ENCODE results near the gene NEDD4L.
"Not testable (repeated sequence)": the region's sequence is repeated elsewhere in the genome, so short reads cannot be mapped to it uniquely, and the experiment has no call there.

Gene NEDD4L

DNA sequence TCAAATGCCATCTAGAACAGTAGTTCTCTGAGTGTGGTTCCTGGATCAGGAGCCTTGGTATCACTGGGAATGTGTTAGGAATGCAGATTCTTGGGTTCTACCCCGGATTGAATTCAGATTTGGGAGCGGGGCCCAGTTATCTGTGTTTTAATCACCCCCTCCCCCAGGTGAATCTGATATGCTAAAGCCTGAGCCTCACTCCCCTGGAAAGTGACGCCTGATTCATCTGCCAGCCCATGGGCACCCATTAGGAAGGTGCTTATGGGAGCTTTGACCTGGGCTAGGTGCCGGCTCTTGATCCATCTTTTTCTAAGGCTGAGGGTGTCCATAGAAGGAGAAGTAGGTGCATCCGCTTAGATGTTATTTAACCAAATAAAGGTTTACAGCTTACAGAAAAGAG is 199.4 kb downstream of the NEDD4L start:
- no peak for DNase-seq

DNA sequence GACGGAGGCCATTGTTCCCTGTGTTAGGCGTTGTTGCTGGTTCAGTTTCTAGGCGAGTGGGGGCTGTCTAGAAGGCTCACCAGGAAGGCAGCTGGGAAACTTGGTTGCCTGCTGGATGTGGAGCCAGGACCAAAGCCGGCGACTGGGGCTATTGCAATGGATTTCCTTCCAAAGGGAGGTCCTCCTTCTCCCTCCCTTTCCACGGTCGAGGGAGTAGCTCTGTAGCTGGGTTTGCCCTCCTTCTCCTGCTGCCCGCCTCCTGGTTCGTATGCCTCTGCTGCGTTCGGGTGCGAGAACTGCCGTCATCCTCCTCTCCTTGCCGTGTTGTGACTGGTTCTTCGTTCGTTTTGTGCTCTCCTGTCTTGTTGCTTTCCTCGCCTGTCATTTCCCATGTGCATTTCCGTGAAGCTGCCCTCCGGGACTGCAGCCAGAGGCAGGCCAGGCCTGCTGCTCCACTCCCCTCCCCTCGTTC is 203.4 kb downstream of the NEDD4L start:
- DNase-seq: no peak

DNA sequence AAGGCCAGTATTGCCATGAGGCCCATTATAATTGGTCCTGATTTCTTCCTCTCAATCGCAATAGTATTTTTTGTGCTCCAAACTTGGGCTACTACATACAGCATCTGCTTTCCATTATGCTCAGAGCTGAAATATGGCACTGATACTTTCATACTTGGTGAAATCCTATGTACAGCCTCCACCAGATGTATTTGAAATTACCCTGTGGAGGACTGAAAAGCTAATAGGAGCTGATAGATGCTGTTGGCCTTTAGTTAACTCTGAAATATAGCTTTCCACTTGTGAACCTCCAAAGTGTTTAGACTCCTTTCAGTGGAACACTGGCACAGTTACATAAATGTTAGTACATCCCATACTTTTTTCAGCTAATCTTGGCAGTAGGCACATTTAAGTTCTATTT is 205.7 kb downstream of the NEDD4L start:
- DNase-seq: no peak

DNA sequence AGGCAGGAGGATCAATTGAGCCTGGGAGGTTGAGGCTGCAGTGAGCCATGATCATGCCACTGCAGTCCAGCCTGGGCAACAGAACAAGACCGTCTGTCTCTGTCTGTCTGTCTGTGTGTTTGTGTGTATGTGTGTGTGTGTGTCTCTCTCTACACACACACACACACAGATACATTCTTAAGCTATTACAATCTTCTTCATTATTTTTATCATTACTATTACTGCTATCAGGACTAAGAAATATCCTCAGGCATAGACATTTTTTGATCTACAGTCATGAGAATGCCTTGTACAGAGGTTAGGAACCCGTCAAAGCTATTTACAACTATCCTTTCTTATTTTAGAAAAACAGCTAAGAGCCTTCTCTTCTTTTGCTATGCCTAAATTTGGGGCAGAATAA is 207.4 kb downstream of the NEDD4L start:
- DNase-seq: no peak

DNA sequence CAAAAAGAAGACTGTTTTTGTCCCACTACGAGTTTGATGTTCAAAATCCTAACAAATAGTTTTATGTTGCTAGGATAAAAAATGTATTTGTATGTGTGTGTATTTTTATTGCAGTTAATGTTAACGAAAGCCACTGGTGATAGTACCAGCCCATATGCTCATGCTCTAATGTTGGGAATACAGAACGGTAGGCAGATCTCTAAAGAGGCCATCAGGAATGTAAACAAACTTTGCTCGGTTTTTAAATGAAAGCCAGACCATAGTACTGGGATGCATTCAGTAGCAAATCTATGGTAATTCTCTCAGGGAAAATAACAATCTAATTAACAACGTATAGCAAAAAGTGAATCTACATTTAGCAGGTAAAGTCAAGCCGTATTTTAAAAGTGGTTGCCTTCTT is 208.1 kb downstream of the NEDD4L start:
- no peak for DNase-seq

DNA sequence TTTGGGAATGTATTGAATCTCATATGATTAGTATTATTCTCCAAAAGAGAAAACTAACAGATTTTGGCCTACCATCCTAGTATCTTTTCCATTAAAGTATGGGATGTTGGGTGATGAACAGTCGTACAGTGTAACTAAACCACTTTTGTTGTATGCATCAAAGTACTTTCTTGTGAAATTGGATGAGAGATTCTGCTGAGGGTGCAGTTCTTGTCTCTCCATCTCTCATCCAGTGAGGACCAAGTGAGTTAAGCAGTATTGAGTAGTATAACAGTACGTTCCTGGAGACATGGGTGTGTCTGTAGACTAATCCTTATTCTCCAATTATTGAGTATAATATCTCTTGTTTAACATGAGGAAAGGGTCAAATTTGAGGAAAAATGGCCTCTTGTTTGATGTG is 209.3 kb downstream of the NEDD4L start:
- DNase-seq: no peak

DNA sequence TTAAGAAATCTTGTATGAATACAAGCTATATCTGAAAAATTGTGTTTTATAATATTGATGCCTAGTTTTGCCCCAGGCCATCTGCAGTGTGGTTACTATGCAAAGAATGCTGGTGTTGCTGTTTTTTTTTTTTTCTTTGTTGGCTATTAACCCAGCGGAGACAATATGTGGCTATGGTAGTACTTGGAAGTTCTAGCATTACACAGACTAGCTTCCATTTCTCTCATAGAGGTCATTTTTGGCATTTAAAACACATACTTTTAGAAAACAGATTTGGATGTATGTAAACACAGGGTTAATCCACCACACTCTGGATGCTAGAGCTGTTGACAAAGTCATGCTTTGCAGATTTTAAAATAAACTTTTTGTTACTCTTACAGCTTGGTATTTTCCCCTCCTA is 209.8 kb downstream of the NEDD4L start:
- no peak for DNase-seq

DNA sequence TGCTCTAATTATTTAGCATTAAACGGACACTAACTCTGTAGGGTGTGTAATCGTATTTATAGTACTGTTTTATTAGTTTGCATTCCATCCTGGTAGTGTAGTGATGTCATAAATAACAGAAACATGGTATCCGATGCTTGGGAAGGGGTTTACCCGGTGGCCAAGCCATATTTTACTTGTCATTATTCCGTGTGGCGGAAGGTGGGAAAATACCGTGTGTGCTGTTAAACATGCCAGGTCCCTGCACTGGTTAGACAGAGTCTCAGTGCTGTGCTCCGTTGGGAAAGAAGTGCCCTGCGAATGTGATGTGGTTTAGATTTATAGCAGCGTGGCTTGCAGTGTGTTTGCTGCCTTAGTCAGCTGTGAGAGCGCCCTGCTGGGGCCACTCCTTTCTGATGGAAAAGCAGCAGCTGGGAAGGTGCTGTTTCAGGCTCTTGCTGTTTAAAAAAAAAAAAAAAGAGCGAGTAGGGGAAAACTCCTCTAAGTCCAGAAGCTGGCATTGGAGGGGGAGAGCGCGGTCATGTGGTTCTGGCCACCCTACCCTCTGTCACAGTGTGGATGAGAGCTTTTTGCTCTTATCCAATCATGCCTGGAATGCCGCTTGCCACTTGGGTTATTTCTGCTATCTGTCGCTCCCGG is 211.0 kb downstream of the NEDD4L start:
- DNase-seq: no peak

DNA sequence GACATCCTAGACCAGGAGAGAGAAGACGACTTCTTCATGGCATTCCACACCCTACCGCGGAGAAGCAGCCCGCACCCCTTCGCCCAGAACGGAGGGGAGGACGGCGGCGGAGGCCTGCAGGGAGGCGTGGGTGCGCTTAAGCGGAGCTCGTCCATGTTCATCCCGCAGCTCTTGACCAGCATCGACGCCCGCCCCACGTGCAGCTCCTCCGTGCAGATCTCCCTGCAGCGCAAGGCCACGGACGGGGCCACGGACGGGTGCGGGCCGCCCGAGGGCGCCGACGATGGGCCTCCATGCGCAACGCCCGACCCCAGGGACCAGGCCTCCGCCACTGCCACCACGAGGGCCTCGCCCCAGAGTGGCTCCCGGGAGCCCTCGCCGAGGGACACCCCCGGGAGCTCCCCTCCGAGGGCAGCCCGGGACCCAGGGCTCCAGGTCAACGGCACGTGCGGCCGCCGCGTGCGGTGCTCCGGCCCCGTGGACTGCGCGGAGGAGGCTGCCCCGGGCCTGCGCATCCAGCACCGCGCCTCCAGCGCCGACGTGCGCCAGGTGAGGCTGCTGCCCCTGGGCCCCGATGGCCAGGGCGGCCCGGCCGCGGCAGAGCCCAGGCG is 211.8 kb downstream of the NEDD4L start:
- DNase-seq: no peak

DNA sequence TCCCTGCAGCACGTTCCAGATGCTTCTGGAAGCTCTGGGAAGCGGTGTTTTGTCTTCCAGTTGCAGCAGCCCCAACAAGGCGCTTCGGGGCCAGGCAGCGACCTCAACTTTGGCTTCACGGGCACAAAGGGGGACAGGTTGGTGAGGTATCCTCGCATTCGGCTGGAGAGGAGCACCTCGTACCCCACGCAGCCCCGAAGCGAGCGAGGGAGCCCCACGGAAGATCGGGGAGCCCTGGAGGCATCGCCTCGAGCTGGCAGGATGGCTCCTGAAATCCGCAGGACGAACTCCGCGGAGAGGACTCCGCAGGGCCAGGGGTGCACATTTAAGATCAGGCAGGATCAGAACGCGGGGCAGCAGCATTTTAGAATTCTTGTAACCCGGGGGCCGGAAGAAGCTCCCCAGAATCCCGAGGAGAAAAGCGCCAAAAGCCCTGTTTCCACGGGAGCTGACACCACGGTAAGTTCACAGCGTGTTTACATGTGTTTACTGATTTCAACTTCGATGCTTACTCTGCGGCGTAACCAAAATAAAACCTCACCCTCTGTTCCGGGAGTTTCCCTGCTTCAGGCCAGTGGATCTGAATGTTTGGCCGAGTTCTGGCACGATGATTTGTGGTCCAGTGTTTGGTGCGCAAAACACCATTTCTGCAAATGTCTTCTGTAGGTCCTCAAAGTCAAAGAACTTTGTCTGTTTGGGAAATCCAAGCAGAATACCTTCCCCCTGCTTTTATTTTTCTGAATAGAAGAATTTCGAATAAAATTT is 212.5 kb downstream of the NEDD4L start:
- DNase-seq: no peak

DNA sequence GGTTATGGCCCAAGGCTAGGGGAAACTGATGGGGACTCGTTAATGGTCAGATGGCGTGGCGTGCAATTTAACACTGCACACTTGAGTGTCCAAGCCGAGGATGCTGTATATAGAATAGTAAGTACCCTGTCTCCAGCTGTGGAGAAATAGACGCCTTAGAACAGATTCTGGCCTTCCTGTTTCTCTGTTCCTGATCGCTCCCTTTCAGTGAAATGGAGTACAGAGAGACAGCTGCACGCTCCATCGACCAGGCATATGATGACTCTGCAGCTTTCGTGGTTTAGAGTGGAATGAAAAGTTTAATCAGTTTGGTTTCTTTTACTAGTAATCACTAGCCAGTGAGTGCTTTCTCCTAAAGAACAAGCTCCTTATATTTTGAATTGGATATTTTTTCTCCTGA is 213.4 kb downstream of the NEDD4L start:
- no peak for DNase-seq

DNA sequence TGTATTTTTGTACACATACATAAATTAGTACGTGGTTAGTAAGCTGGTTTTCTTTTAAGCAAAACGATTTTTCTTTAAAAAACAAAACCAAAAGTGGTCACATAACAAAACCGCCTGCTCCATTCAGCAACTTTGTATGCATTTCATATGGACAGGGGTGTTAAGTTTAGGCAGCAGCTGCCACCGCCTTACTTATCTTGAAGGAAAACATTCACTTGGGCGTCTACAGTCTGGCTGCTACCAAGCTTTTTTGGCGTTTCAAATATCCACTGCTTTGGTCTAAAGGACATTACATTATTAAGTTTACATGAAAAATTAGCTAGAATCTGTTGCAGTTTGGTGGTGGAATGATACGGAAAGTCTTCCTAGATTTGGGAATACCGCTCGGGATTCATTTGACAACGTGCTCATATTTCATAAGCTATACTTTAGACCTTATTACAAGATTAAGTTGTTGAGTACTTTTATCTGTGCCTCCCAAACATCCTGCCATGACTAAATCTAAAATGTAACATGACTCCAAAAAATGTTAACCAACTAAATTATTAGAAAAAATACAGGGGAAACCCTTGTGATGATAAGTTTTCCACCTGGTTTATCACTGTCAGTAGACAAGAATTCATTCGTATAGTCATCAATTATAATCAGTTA is 214.8 kb downstream of the NEDD4L start:
- no peak for DNase-seq

DNA sequence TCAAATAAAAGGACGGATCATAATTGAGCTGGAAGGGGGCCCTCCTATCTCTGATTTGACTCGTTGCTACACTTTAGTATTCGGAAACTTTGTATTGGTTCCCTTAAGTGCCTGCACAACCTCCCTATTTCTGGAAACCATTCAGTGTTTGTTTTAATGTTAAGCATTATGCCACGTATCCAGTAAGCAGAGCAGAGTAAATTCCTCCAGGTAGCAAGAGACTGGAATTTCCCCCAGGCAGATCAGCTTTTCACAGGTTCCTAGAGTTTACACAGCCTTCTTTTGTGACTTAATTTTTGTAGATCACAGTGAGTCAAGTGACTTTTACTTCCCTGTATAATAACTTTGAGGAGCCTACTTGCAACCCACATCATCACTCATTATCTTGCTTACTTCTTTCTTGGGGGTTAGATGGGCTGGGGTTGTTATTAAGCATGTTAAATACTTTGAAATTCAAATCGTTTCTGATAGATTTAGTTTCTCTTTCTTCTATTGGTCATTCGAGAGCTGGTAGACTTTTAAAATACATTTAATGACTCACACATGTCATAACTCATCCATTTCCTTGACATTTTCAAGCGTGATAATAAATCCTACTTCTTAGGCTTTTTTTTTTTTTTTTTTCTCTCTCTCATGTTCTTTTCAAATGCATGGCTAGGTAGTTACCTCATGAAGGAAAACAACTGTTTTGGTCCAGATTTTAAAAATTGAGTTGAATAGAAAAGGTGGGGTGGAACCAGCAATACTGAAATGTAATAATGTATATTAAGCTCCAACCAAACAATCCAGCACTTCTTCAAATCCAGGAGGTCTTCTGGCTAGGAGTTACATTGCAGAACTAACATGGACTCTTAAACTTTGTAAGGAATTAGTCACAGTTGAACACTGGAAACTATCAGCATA is 219.3 kb downstream of the NEDD4L start:
- no peak for DNase-seq

DNA sequence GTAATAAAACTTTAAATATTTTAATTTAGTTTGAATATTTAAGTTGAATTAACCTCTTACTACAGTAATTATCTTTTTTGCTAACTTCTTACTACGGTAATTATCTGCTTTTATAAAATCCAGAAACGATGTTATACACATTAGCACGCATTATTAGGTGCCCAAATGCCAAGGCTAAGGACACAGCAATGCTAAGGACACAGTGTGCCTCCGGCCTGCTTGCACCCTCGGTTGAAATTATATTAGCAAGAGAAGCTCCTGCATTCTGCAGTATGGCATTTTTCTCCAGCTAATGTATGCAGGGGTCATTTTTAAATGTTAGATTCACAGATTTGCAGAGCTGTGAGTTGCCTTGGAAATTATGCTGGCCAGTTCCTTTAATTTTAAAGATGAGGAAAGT is 220.0 kb downstream of the NEDD4L start:
- DNase-seq: no peak

DNA sequence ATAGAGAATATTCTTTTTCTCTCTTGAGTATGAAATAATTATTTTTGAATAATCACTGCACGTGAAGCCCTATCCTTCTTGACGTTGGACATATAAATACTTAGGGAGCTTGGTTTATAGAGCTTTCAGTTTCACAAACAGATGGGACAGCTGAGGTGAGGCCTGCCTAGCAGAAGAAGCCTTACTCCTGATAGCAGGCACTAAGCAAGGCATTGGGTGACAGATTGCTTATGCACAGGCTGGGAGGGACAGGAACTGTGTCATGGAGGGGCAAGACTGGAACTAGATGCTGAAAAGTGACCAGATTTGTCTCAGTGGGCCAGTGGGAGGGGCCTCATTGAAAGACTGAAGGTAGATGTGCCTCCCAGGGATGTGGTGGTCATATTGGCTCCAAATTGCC is 220.8 kb downstream of the NEDD4L start:
- no peak for DNase-seq

DNA sequence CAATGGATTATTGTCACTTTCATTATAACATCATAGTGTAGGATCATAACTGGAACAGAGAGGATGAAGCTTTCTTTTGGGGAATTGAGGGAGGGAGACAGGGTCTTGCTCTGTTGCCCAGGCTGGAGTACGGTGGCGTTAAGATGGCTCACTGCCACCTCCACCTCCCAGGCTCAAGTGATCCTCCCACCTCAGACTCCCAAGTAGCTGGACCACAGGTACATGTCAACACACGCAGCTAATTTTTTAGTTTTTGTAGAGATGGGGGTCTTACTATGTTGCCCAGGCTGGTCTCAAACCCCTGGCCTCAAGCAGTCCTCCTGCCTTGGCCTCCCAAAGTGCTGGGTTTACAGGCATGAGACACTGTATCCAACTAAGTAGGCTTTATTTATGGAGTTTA is 221.5 kb downstream of the NEDD4L start:
- not testable (repeated sequence) for DNase-seq

DNA sequence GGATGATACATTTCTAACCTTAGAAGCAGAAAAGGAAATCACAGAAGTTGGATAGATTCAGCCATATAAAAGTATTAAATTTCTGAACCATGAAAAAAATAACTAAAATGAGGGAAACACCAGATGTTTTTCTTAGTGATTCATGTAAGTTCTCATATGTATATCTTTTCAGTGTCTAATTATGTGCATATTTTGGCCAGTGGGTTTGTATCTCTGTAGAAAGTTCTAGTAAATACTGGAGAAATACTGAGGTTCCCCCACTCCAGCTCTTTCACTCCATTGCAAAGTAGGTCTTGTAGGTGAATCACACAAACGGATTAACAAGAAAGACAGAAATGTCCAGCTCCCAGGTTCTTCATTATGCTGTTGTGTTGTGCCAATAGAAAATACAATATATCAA is 222.3 kb downstream of the NEDD4L start:
- no peak for DNase-seq

DNA sequence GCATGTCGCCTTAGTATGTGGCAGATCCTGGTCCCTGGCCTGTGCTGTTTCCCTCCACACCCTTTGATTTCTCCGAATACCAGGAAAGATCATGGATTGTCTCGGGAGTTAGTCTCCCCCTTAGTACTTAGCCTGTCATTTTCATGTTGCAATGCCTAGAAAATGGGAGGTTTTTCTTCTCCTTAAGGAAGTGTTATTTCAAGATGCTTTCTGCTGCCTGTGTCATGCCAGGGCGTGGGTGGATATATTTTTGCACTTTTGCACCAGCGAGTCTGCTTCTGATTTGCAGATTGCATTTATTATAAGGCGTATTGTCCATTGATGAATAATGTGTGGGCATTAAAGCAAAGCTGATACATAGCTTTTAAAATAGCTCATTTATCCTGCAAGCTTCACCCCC is 223.5 kb downstream of the NEDD4L start:
- DNase-seq: no peak

DNA sequence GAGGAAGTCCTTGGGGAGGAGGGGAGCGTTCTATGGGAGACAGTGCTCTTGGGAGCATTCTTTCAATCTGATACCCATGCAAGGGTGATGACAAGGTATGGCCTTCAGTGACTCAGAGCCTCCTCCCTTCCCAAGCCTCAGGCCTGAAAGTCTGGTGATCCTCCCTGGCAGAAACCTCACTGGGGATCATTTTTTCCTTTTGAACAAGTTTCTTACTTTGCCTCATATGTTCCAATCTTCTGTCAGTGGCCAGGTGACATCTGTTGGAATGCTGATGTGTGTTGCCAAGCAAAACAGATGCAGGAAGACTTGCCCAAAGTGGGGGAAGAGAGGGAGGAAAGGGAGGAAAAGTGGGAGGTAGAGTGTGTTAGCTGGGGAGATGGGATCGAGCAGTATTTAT is 224.8 kb downstream of the NEDD4L start:
- no peak for DNase-seq

DNA sequence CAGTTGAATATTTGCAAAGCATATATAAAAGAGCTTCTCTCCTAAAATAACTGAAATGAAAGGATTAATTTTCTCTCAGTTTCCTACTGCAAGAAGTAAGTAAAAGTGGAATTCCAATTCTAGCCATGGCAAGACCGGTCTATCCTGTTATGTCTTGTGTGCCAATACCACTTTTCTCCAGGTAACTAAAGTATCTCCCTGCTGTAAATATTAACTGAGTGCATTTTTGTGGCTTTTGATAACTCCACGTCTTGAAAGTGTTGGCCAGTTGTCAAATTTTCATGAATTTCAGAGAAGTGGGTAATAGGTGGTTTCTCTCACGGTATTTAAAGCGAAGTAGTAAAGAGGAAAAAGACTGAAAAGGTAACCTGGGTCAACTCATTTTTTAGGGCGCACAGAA is 225.9 kb downstream of the NEDD4L start:
- no peak for DNase-seq

DNA sequence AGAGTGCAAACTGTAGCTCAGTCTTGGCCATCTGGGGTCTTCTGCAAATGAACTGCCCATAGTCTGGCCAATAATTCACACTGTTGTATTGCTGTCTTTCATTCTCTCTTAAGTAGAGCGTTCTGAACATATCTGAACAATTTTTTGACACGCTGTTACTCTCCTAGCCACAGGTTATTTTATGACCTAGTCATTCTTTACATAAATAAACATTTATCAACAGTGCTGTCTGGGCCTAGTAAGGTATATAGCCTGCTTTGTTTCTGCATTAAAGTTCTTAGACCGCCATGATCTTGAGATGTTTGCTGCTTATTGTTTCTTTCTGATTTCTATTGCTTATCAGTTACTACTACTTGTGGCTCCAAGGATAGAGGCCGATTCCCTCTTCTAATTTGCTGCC is 226.4 kb downstream of the NEDD4L start:
- DNase-seq: no peak

DNA sequence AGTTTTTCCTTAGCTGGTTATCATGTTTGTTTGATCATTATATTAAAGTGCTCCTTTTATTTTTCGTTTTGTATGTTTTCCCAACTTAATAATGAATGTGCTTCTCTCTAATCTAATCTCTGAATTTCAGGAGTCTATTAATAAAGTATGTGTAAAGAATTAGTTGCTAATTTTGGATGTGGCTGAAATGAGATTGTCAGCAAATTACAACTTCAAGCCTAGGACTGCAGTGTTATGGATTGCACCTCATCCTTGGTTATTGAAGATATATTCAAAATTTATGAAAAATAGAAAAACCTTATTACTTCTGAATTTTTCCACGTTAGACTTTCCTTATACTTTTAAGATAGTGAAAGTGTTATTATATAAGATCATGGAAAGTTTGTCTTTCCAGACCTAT is 227.7 kb downstream of the NEDD4L start:
- DNase-seq: no peak

DNA sequence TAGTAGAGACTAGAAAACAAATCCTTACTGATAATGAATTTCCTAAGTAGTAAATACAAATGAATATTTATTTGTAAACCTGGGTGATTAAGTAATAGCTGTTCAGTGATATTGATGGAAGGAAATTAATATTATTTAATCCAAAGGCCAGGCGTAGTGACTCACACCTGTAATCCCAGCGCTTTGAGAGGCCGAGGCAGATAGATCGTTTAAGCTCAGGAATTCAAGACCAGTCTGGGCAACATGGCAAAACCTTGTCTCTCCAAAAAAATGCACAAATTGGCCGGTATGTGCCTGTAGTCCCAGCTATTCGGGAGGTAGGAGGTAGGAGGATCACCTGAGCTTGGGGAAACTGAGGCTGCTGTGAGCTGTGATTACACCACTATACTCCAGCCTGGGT is 228.2 kb downstream of the NEDD4L start:
- DNase-seq: no peak

Data from NCI-H1048 (cell line).